ENCODE data around the gene FGF6.
"Not testable (repeated sequence)": the region's sequence is repeated elsewhere in the genome, so short reads cannot be mapped to it uniquely, and the experiment has no call there.

FGF6 gene

DNA sequence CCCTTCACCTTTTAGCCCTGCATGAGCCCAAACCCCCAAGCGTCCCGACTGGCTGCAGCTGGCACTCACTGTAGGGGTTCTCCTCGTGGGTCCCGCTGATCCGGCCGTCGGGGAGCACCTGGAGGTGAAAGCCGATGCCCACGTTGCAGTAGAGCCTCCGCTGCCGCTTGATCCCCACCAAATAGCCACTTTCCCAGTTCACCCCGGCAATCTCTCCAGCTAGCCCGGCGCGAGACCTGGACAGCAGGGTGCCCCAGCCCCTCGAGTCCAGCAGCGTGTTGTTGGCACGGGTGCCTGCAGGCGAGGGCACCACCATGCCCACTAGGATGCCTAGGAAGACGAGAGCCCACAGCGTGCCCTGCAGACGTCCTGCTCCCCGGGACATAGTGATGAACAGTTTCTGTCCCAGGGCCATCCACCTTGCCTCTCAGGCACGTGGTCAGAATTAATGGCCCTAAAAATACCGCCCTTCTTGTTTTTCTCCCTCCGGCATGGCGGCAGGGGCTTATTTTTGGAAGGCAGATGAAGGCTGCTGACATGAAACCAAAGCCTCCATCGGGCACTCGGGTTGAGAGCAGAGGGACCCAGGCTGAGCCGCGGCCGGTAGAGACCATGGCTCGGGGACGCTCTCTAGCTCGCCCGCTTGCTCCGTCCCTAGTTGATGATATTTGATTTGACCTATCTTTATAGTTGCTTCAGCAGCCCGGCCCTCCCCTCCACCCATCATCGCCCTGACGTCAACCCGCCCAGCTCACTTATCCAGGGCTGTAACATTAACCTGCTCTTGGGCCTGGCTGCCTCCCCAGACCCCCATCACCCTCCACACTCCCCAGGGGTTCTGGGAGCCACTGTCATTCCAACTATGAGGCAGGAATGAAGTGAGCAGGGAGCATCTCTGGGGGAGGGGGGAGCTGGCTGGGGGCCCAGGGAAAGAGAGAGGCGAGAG is at the start of gene FGF6:
Gene FGF6 (minus strand): TSS at position 660 of the 946 bp plus-strand sequence. CDS start 245 bp downstream, at position 415.
- DNase-seq: no peak
- in situ Hi-C loops (cut with MboI; ENCODE audit: low pct_unique_long_range_greater_than_20kb, low sequenced_read_pairs): no loop called here

- in situ Hi-C loops (cut with MboI; ENCODE audit: low pct_unique_long_range_greater_than_20kb, low sequenced_read_pairs): no loop called here
- no peak for DNase-seq
Measured at GRCh38 chr12:4490973-4491372, 45.4 kb upstream of the FGF6 start.

GRCh38 chr12:4489556-4489955 is 43.9 kb upstream of the FGF6 start:
- DNase-seq: no peak

GRCh38 chr12:4486980-4487379 is 41.4 kb upstream of the FGF6 start:
- DNase-seq: no peak
- in situ Hi-C loops (cut with MboI; ENCODE audit: low pct_unique_long_range_greater_than_20kb, low sequenced_read_pairs): no loop called here

More at GRCh38 chr12:4489556-4489955, 43.9 kb upstream of the FGF6 start:
- in situ Hi-C loops (cut with MboI; ENCODE audit: low pct_unique_long_range_greater_than_20kb, low sequenced_read_pairs): no loop called here

DNA sequence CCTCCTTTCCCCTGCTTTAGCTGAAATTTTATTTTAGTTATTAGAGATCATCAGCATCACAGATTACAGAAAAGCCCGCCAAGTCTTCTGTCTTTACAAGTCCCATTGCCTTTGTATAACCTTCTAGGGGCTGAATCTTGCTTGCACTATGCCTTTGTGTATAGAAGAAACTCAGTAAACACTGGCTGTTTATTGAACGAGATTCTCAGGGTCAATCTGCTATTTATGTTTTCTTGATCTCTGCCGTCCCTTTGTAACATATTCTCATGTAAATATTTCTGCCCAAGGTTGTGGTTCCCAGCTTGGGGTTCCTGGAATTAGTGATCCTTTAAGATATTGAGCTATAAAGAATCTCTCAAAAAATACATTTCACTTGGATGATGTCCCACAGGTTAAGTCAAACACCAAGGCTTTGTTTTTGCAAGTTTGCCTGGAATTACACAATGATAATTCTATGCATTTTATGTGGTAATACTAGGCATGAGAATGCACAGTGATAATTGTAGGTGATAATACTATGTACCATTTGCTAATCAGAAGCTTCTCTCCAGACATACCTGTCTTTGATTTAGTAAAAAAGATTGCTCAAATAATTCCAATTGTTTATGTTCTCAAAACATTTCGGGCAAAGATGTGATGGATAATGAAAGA is 40.6 kb upstream of the FGF6 start:
- in situ Hi-C loops (cut with MboI; ENCODE audit: low pct_unique_long_range_greater_than_20kb, low sequenced_read_pairs): no loop called here
- DNase-seq: no peak

DNA sequence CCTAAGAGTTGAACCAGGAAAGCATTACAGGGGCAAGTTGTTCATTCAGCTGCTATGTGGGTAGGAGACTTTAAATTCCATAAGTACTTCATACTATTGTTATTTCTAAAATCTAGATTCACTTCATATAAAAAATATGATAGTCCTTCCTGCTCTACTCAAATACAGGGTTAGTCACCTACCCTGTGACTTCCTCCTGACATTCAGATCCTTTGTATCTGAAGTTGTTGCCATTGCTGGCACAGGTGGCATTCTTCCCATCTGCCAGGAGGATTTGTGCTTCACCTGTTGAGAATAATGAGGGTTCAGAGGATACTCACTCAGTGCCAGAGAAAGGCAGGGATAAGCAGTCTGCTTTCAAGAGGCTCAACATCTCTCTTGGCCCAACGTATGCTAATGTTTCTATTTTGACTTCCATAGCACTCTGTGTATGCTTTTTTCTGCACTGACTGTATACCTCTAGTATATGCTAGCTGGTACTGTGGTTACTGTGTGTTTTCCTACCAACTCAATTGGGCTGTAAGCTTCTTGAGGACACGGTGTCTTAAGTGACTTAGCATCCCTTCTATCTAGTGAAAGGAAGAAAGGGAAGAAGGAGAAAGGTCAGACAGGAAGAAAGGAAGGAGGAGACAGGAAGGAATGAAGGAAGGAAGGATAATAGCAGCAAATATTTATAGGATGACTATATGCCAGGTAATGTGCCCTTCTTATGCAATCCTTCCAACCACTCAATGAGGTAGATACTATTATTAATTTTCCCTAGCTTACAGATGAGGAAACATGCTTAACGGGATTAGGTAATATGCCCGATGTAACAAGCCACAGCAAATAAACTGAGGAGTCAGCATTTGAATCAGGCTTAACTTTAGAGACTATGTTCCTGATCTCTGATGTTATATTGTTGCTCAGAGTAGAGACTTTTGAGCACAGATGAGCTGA is 38.5 kb upstream of the FGF6 start:
- DNase-seq: no peak
- in situ Hi-C loops (cut with MboI; ENCODE audit: low pct_unique_long_range_greater_than_20kb, low sequenced_read_pairs): no loop called here

DNA sequence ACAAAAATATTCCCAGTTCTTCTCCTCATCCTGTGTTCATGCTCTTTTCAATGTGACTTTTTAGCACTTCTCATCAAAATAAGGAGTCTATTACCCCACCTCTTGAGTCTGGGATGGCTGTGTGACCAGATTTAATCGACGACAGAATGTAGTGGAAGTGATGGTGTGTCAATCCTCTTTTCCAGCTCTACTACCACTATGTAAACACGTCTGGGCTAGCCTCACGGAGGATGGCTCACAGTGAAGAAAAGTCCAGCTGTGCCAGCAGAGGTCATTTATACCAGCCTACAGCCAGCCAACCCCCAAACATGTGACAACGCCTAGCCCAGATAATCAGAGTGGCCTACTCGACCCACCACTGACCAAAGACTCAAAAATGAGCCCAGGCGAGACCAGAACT is 37.3 kb upstream of the FGF6 start:
- no peak for DNase-seq

GRCh38 chr12:4478933-4479332 is 33.3 kb upstream of the FGF6 start:
- in situ Hi-C loops (cut with MboI; ENCODE audit: low pct_unique_long_range_greater_than_20kb, low sequenced_read_pairs): no loop called here
- no peak for DNase-seq

More for the DNA sequence above, 37.3 kb upstream of the FGF6 start:
- in situ Hi-C loops (cut with MboI; ENCODE audit: low pct_unique_long_range_greater_than_20kb, low sequenced_read_pairs): no loop called here

GRCh38 chr12:4477129-4477528 is 31.5 kb upstream of the FGF6 start:
- in situ Hi-C loops (cut with MboI; ENCODE audit: low pct_unique_long_range_greater_than_20kb, low sequenced_read_pairs): no loop called here
- no peak for DNase-seq

DNA sequence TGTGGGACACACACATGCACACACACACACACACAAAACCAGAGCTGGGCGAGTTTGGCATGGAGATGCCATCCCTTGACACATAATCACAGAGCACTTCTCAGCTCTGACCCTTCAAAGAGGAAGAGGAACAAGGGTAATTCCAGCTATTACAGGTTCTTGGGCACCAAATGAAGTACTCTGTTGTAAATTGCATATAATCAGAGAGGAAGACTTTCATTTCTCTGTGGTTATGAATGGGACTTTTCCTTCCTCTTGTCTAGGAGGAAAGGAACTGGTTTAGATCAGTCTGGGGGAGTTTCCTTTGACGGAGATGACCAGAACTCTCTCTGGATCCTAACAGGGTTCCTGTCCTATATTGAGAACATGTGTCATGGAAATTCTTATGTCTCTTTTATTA is 26.4 kb upstream of the FGF6 start:
- in situ Hi-C loops (cut with MboI; ENCODE audit: low pct_unique_long_range_greater_than_20kb, low sequenced_read_pairs): no loop called here
- DNase-seq: no peak

GRCh38 chr12:4471256-4471655 is 25.6 kb upstream of the FGF6 start:
- in situ Hi-C loops (cut with MboI; ENCODE audit: low pct_unique_long_range_greater_than_20kb, low sequenced_read_pairs): no loop called here
- DNase-seq: no peak

GRCh38 chr12:4468994-4469393 is 23.4 kb upstream of the FGF6 start:
- no peak for DNase-seq
- in situ Hi-C loops (cut with MboI; ENCODE audit: low pct_unique_long_range_greater_than_20kb, low sequenced_read_pairs): no loop called here

DNA sequence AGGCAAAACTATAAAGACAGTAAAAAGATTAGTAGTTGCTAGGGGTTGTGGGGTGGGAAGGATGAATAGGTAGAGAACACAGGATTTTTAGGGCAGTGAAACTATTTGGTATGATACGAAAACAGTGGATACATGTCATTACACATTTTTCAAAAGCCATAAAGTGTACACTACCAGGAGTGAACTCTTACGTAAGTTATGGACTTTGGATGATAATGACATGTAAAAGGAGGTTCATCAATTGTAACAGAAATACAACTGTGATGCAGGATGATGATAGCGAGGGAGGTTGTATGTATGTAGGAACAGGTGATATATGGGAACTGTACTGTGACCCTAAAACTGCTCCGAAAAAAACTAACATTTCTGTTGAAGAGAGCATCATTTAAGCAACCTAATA is 15.1 kb upstream of the FGF6 start:
- in situ Hi-C loops (cut with MboI; ENCODE audit: low pct_unique_long_range_greater_than_20kb, low sequenced_read_pairs): no loop called here
- DNase-seq: no peak

DNA sequence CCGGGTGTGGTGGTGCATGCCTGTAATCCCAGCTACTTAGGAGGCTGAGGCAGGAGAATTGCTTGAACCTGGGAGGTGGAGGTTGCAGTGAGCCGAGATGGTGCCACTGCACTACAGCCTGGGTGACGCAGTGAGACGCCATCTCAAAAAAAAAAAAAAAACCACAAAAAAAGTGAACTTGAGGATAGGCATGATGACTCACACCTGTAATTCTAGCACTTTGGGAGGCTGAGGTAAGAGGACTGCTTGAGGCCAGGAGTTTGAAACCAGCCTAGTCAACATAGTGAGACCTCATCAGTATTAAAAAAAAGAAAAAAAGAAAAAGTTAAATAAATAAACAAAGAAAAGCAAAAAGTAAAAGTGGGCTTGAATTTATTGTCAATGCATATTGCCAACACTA is 10.2 kb upstream of the FGF6 start:
- DNase-seq; in situ Hi-C loops (cut with MboI; ENCODE audit: low pct_unique_long_range_greater_than_20kb, low sequenced_read_pairs): not testable (repeated sequence)

DNA sequence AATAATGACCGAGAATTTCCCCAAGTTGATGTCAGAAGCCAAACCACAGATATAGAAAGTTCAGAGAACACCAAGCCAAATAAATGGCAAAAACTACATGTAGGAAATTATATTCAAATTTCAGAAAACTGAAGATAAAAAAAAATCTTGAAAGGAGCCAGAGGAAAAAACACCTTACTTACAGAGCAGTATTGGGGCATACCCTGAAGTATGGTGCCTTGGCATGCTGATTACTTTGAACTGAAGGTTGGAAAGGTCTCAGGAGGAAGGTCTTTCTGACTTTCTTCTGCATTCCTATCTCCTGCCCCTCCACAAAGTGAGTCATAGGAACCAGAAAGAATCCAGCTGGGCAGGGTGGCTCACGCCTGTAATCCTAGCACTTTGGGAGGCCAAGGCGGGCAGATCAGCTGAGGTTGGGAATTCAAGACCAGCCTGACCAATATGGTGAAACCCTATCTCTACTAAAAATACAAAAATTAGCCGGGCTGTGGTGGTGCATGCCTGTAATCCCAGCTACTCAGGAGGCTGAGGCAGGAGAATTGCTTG is 8.8 kb upstream of the FGF6 start:
- in situ Hi-C loops (cut with MboI; ENCODE audit: low pct_unique_long_range_greater_than_20kb, low sequenced_read_pairs): no loop called here
- DNase-seq: no peak

- in situ Hi-C loops (cut with MboI; ENCODE audit: low pct_unique_long_range_greater_than_20kb, low sequenced_read_pairs): no loop called here
Measured at GRCh38 chr12:4451694-4452093, 6.1 kb upstream of the FGF6 start.

DNA sequence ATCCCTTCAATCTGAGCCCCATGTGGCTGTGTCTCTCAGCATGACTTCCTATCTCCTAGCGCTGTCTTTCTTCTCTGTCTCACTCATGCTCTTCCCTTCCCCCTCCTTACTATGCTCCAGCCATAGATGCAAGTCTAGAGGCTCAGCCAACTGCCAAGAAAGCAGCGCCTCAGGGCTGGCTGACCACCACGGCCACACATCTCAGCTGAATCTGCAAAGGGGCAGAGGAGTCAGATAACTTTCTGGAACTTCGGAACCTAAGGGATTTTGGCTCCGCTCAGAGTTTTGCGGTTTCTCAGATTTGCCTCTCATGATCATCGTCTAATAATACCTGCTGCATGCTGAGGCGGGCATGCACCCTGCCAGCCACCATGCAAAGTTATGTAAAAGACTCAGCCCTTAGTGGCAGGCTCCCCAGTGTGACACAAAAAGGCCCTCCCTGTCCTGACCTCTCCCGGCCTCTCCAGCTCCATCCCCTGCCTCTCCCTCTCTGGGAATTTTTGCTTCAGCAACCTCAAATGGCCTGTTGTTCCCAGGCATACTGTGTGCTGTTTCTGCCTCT is 5.0 kb upstream of the FGF6 start:
- in situ Hi-C loops (cut with MboI; ENCODE audit: low pct_unique_long_range_greater_than_20kb, low sequenced_read_pairs): no loop called here
- no peak for DNase-seq

More at GRCh38 chr12:4451694-4452093, 6.1 kb upstream of the FGF6 start:
- DNase-seq: no peak

DNA sequence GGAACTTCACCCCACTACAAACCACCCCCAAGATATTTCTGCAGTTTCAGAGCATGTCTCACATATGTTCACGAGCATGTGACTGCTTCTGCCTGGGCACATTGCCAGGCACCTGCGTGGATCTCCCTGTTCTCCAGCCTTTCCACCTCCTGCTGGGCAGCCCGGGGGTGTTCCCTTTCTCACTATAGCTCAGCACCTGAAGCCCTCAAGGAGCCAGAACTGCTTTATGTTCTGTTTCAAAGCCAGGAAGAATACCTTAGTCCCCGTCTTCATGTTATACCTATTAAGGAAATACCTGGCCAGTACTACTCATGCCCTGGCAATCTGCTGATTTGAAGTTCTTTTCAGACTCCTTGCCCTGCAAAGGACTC is 4.2 kb upstream of the FGF6 start:
- in situ Hi-C loops (cut with MboI; ENCODE audit: low pct_unique_long_range_greater_than_20kb, low sequenced_read_pairs): no loop called here

More for the DNA sequence above, 4.2 kb upstream of the FGF6 start:
- no peak for DNase-seq

All from KBM-7 (cell line).